Right lobe of liver (tissue), 6 donors: ENCODE measurements around the gene PTPRN2. TPM values are rescaled to one million over a fixed set of nuclear protein-coding genes. Genes with fewer than 3 reads are reported as not detected.

Experiments
- ATAC-seq, 4 donors: fragments of 200-7000 bp; cut with Tn5 transposase; one replicate each; pipeline ENCODE4 v1.9.1; 2020; ENCODE audit warnings: mild to moderate bottlenecking in 4 of 4, moderate library complexity in 4 of 4
- DNase-seq, 3 donors: peaks; one replicate each; pipeline ENCODE4 v3.0.0-alpha.2; 2020
- H3K27ac ChIP-seq, 3 donors: fragments of 200-600 bp; one replicate each; pipeline ENCODE4 v1.8.0; 2022
- H3K27me3 ChIP-seq, 2 donors: fragments of 200-600 bp; one replicate each; pipeline ENCODE4 v1.8.0; 2022
- H3K36me3 ChIP-seq, 4 donors: fragments of 200-600 bp; sonication (generic) in 1 of 4; one replicate each; pipeline versions ENCODE4 v1.5.1 to v1.8.0; 2017 to 2022; ENCODE audit warnings: control low read depth in 1 of 4
- H3K4me1 ChIP-seq, 4 donors: fragments of 200-600 bp; sonication (generic) in 1 of 4; one replicate each; pipeline versions ENCODE4 v1.5.1 to v1.8.0; 2017 to 2022; ENCODE audit warnings: control low read depth in 1 of 4
- H3K4me3 ChIP-seq, 3 donors: fragments of 200-600 bp; one replicate each; pipeline ENCODE4 v1.8.0; 2022
- H3K9me3 ChIP-seq, 4 donors: fragments of 200-600 bp; sonication (generic) in 1 of 4; one replicate each; pipeline versions ENCODE4 v1.5.1 to v1.8.0; 2017 to 2022; ENCODE audit warnings: control low read depth in 1 of 4
- CTCF ChIP-seq, 4 donors: fragments of 200-600 bp in 3 of 4; fragments of 450-650 bp in 1 of 4; IDR thresholded peaks; one replicate each; pipeline versions ENCODE4 v1.5.1 to v1.8.0; 2016 to 2022; ENCODE audit warnings: antibody characterized with exemption in 4 of 4, mild to moderate bottlenecking in 2 of 4
- POLR2A ChIP-seq: fragments of 450-650 bp; IDR thresholded peaks from one replicate; pipeline ENCODE4 v1.6.1; 2017; ENCODE audit warnings: antibody characterized with exemption, mild to moderate bottlenecking
- WGBS: methylation state at CpG from one replicate; pipeline ENCODE4 v1.1.6; 2018; ENCODE audit warnings: low coverage, low lambda C conversion rate; ENCODE audit not compliant: insufficient coverage; ENCODE audit errors: missing lambda C conversion rate; 5-methylcytosine and 5-hydroxymethylcytosine counted together
- intact Hi-C, 2 donors: fragments of 100-400 bp; cut with DNase I; formaldehyde crosslinking; loops; one replicate each; pipeline versions ENCODE4 v1.11.2 to v1.14.1; 2022
- total RNA-seq, 6 experiments: library from RNA; depleted of rRNA in 2 of 6; stranded (reverse); fragments of >200 nt in 2 of 6; fragmentation: NEBNext Ultra II Directional in 3 of 6; extraction: Animal tissue kit (Norgen Biotek cat#: 25700) in 3 of 6; gene quantifications; one replicate each; pipeline versions ENCODE4 v1.1.0 to v1.2.4, GENCODE V29; 2016 to 2023
- donor health status: DM: no; HTN: yes; CAD: no.
- donor health status: DM: no; HTN: no; CAD: no.
- donor health status: DM: no; HTN: no; CAD: no.
- donor health status: DM: no; HTN: yes; CAD: no.
- donor health status: DM: no; HTN: yes; CAD: no.

PTPRN2 gene
- total RNA-seq, 6 experiments from 2014 or later: 0.15 to 0.87 (median 0.67) TPM

- no peak for ATAC-seq
- no peaks in the 10 kb centered on the region for H3K9me3 ChIP-seq
- H3K27me3 ChIP-seq: no peaks in the 10 kb centered on the region
- no peaks in the 10 kb centered on the region for H3K4me1 ChIP-seq
- no peak overlapping the region for H3K4me3 ChIP-seq
- no peak overlapping the region for H3K27ac ChIP-seq
- 80% methylated on average over 4 of the region's 21 CpGs for whole genome bisulfite sequencing
- H3K36me3 ChIP-seq: no peaks in the 10 kb centered on the region
- intact Hi-C loops: no loop called here
- no peak for TF ChIP-seq POLR2A
- no peak for TF ChIP-seq CTCF (IDR thresholded peaks at IDR 0.05)
- DNase-seq: no peak
Observed at GRCh38 chr7:157618823-157619606, 968.6 kb downstream of the PTPRN2 start.

- no peak for DNase-seq
Observed at GRCh38 chr7:157618091-157618726, 969.4 kb downstream of the PTPRN2 start.

GRCh38 chr7:157617401-157617800 lies 970.2 kb downstream of the PTPRN2 start:
- Histone ChIP-seq H3K4me3 (no peak overlapping the region), H3K36me3 (no peaks in the 10 kb centered on the region), H3K27ac (no peak overlapping the region), H3K27me3 (no peaks in the 10 kb centered on the region), H3K9me3 (no peaks in the 10 kb centered on the region), H3K4me1 (peaks cover 0 to 4% (median 0%) of the 10 kb centered on the region in 4 donors)
- WGBS: no CpG with 5 or more reads among the region's 19 CpGs
- no peak for TF ChIP-seq CTCF (IDR thresholded peaks at IDR 0.05)
- TF ChIP-seq POLR2A: no peak
- DNase-seq (no peak), ATAC-seq (no peak)
- intact Hi-C loops: no loop called here

More at GRCh38 chr7:157618091-157618726, 969.4 kb downstream of the PTPRN2 start:
- Histone ChIP-seq H3K27ac (no peak overlapping the region), H3K27me3 (no peaks in the 10 kb centered on the region), H3K36me3 (no peaks in the 10 kb centered on the region), H3K4me1 (peaks cover 0 to 4% (median 0%) of the 10 kb centered on the region in 4 donors), H3K9me3 (no peaks in the 10 kb centered on the region), H3K4me3 (no peak overlapping the region)
- intact Hi-C loops: no loop called here
- ATAC-seq: no peak
- WGBS: 78% methylated on average over 7 of the region's 26 CpGs
- TF ChIP-seq CTCF (IDR thresholded peaks at IDR 0.05): no peak
- TF ChIP-seq POLR2A: no peak

GRCh38 chr7:157616931-157617330 lies 970.7 kb downstream of the PTPRN2 start:
- DNase-seq (no peak), ATAC-seq (no peak)
- H3K9me3 ChIP-seq: no peaks in the 10 kb centered on the region
- intact Hi-C loops: no loop called here
- H3K27ac ChIP-seq: no peak overlapping the region
- no peak overlapping the region for H3K4me3 ChIP-seq
- H3K27me3 ChIP-seq: no peaks in the 10 kb centered on the region
- peaks cover 0 to 4% (median 0%) of the 10 kb centered on the region in 4 donors for H3K4me1 ChIP-seq
- TF ChIP-seq CTCF (IDR thresholded peaks at IDR 0.05): no peak
- no peak for TF ChIP-seq POLR2A
- 59% methylated on average over 3 of the region's 21 CpGs for WGBS
- no peaks in the 10 kb centered on the region for H3K36me3 ChIP-seq
